SK-N-SH (cell line): ENCODE results near the gene ATP5F1A. TPM values are rescaled to one million over a fixed set of nuclear protein-coding genes. Genes with fewer than 3 reads are reported as not detected.
A peak's percentile ranks its signal among the peaks of the same experiment; 100 is the strongest.

Experiments used
- CTCF ChIA-PET: fragments of 300-600, 350-600 bp; formaldehyde crosslinking; extraction: SDS; loops from one replicate; lab custom pipeline; 2021; lab: Yijun Ruan, JAX
- POLR2A ChIA-PET: fragments of 350-600 bp; sonication (Branson Sonifier 250); formaldehyde crosslinking; extraction: SDS; loops from one replicate; lab custom pipeline; 2020; ENCODE audit warnings: antibody characterized with exemption, inconsistent platforms; lab: Yijun Ruan, JAX
- DNase-seq: peaks from one replicate; pipeline ENCODE4 v3.0.0; 2012
- H2AFZ ChIP-seq: fragments of 200-600 bp; sonication (generic); 2 replicates; pipeline ENCODE4 v1.8.1; 2016; ENCODE audit warnings: antibody characterized with exemption, mild to moderate bottlenecking, low read depth
- H3F3A ChIP-seq: fragments of 200-600 bp; sonication (generic); replicated peaks from 2 replicates; pipeline ENCODE3; 2016; ENCODE audit warnings: antibody characterized with exemption, mild to moderate bottlenecking; ENCODE audit not compliant: insufficient read depth
- H3K27ac ChIP-seq, 2 experiments: fragments of 200-500 bp in 1 of 2; fragments of 200-600 bp in 1 of 2; sonication (Bioruptor generic) in 1 of 2; sonication (generic), shearing (Covaris generic) in 1 of 2; 2 replicates each; pipeline versions ENCODE4 v1.5.1 to v1.6.1; 2014 to 2016; ENCODE audit warnings: low read depth in 2 of 2, inconsistent platforms in 1 of 2, low read length in 1 of 2, mild to moderate bottlenecking in 1 of 2, mixed read lengths in 1 of 2
- H3K27me3 ChIP-seq: fragments of 200-600 bp; sonication (generic), shearing (Covaris generic); 2 replicates; pipeline ENCODE4 v1.6.1; 2016; ENCODE audit warnings: mixed run types; ENCODE audit not compliant: insufficient read depth
- H3K36me3 ChIP-seq, 2 experiments: fragments of 200-500 bp in 1 of 2; fragments of 200-600 bp in 1 of 2; sonication (Bioruptor generic) in 1 of 2; sonication (generic) in 1 of 2; replicated peaks in 1 of 2; 2 replicates each; pipeline versions ENCODE3 to v1.5.1; 2014 to 2016; ENCODE audit warnings: low read length in 1 of 2, mild to moderate bottlenecking in 1 of 2; ENCODE audit not compliant: insufficient read depth in 2 of 2, control insufficient read depth in 1 of 2
- H3K4me1 ChIP-seq, 2 experiments: fragments of 200-500 bp in 1 of 2; fragments of 200-600 bp in 1 of 2; sonication (Bioruptor generic) in 1 of 2; sonication (generic), shearing (Covaris generic) in 1 of 2; 2 replicates each; pipeline versions ENCODE4 v1.5.1 to v1.6.1; 2014 to 2016; ENCODE audit warnings: low read depth in 1 of 2, low read length in 1 of 2, mixed run types in 1 of 2; ENCODE audit not compliant: insufficient read depth in 2 of 2, control insufficient read depth in 1 of 2
- H3K4me2 ChIP-seq: fragments of 200-600 bp; sonication (generic), shearing (Covaris generic); 2 replicates; pipeline ENCODE4 v1.6.1; 2017; ENCODE audit warnings: mixed run types
- H3K4me3 ChIP-seq, 2 experiments: fragments of 200-500 bp in 1 of 2; fragments of 200-600 bp in 1 of 2; sonication (Bioruptor generic) in 1 of 2; sonication (generic), shearing (Covaris generic) in 1 of 2; 2 replicates each; pipeline versions ENCODE4 v1.5.1 to v1.8.1; 2014 to 2016; ENCODE audit warnings: low read depth in 2 of 2, inconsistent platforms in 1 of 2, low read length in 1 of 2, mild to moderate bottlenecking in 1 of 2, mixed read lengths in 1 of 2, moderate library complexity in 1 of 2
- H3K79me2 ChIP-seq: fragments of 200-600 bp; sonication (generic); 2 replicates; pipeline ENCODE4 v1.8.1; 2017; ENCODE audit warnings: mild to moderate bottlenecking; ENCODE audit not compliant: insufficient read depth
- H3K9ac ChIP-seq: fragments of 200-600 bp; sonication (generic); 2 replicates; pipeline ENCODE4 v1.6.1; 2017; ENCODE audit warnings: mixed run types
- H3K9me2 ChIP-seq: fragments of 200-600 bp; sonication (generic); 2 replicates; pipeline ENCODE4 v1.6.1; 2017; ENCODE audit warnings: mixed run types
- H3K9me3 ChIP-seq: fragments of 200-600 bp; sonication (generic); 2 replicates; pipeline ENCODE4 v1.6.1; 2017; ENCODE audit warnings: mixed run types, mild to moderate bottlenecking, moderate library complexity
- H4K20me1 ChIP-seq: fragments of 200-600 bp; sonication (generic); 2 replicates; pipeline ENCODE4 v1.6.1; 2017; ENCODE audit warnings: mild to moderate bottlenecking, mixed run types; ENCODE audit not compliant: insufficient read depth
- CTCF ChIP-seq: fragments of 200-600 bp; sonication (generic); IDR thresholded peaks from 2 replicates; pipeline ENCODE4 v1.6.1; 2017; ENCODE audit warnings: antibody characterized with exemption, mild to moderate bottlenecking, moderate library complexity
- ELF1 ChIP-seq: IDR thresholded peaks from 2 replicates; pipeline ENCODE4 v1.4.0; 2012
- EP300 ChIP-seq, 2 experiments: IDR thresholded peaks; 2 replicates each; pipeline versions ENCODE4 v1.4.0 to v1.6.1; 2012; ENCODE audit warnings: borderline replicate concordance in 1 of 2, low read depth in 1 of 2, low read length in 1 of 2
- EZH2phosphoT487 ChIP-seq: fragments of 200-600 bp; sonication (generic); IDR thresholded peaks from 2 replicates; pipeline ENCODE4 v1.6.1; 2017; ENCODE audit warnings: low read depth, mixed run types, mild to moderate bottlenecking, antibody characterized with exemption, moderate library complexity, borderline replicate concordance
- FOXJ3 ChIP-seq: sonication (generic); formaldehyde crosslinking; IDR thresholded peaks from 2 replicates; pipeline ENCODE4 v1.5.1; 2020; ENCODE audit warnings: mild to moderate bottlenecking, missing genetic modification reagents
- FOXM1 ChIP-seq: IDR thresholded peaks from 2 replicates; pipeline ENCODE4 v1.4.0; 2012; ENCODE audit warnings: low read depth, mild to moderate bottlenecking
- GABPA ChIP-seq: IDR thresholded peaks from 2 replicates; pipeline ENCODE4 v1.4.0; 2012; ENCODE audit warnings: low read depth, mild to moderate bottlenecking
- GATA2 ChIP-seq: sonication (generic); formaldehyde crosslinking; IDR thresholded peaks from 2 replicates; pipeline ENCODE4 v1.5.0; 2020; ENCODE audit warnings: mild to moderate bottlenecking, missing genetic modification reagents
- JUND ChIP-seq: IDR thresholded peaks from 2 replicates; pipeline ENCODE4 v1.4.0; 2012
- MAX ChIP-seq: IDR thresholded peaks from 2 replicates; pipeline ENCODE4 v1.4.0; 2012; ENCODE audit warnings: low read depth
- MEF2A ChIP-seq: IDR thresholded peaks from 2 replicates; pipeline ENCODE4 v1.4.0; 2012; ENCODE audit warnings: low read depth, borderline replicate concordance
- MXI1 ChIP-seq: IDR thresholded peaks from 2 replicates; pipeline ENCODE4 v1.6.1; 2012; ENCODE audit warnings: mild to moderate bottlenecking, low read depth, low read length, improper control_type of control experiment
- NRF1 ChIP-seq: IDR thresholded peaks from 2 replicates; pipeline ENCODE4 v1.6.1; 2012; ENCODE audit warnings: low read depth, mild to moderate bottlenecking, low read length
- PBX3 ChIP-seq: IDR thresholded peaks from 2 replicates; pipeline ENCODE4; 2012
- POLR2AphosphoS5 ChIP-seq: IDR thresholded peaks from 2 replicates; pipeline ENCODE4 v1.6.1; 2012; ENCODE audit warnings: low read depth, low read length
- RAD21 ChIP-seq: IDR thresholded peaks from 2 replicates; pipeline ENCODE4 v1.6.1; 2012; ENCODE audit warnings: mild to moderate bottlenecking, low read length
- RFX5 ChIP-seq: IDR thresholded peaks from 2 replicates; pipeline ENCODE4 v1.6.1; 2012; ENCODE audit warnings: mild to moderate bottlenecking, improper control_type of control experiment, low read length
- SIN3A ChIP-seq: IDR thresholded peaks from 2 replicates; pipeline ENCODE4 v1.6.1; 2012; ENCODE audit warnings: low read depth, mild to moderate bottlenecking, low read length, moderate library complexity, borderline replicate concordance
- SMC3 ChIP-seq: IDR thresholded peaks from 2 replicates; pipeline ENCODE4 v1.6.1; 2012; ENCODE audit warnings: low read depth, low read length, improper control_type of control experiment
- TEAD4 ChIP-seq: IDR thresholded peaks from 2 replicates; pipeline ENCODE4 v1.4.0; 2012; ENCODE audit warnings: mild to moderate bottlenecking, borderline replicate concordance; ENCODE audit not compliant: insufficient read depth
- USF1 ChIP-seq: IDR thresholded peaks from 2 replicates; pipeline ENCODE4 v1.4.0; 2012; ENCODE audit warnings: low read depth, borderline replicate concordance
- USF2 ChIP-seq: fragments of 150-350 bp; IDR thresholded peaks from 2 replicates; pipeline ENCODE4 v1.6.1; 2017; ENCODE audit warnings: antibody characterized with exemption, low read length, low read depth, borderline replicate concordance
- YY1 ChIP-seq: IDR thresholded peaks from 2 replicates; pipeline ENCODE4 v1.4.0; 2012; ENCODE audit warnings: low read depth, mild to moderate bottlenecking
- ZBTB33 ChIP-seq: IDR thresholded peaks from 2 replicates; pipeline ENCODE4 v1.4.0; 2012; ENCODE audit warnings: low read depth, borderline replicate concordance
- WGBS: methylation state at CpG from one replicate; pipeline ENCODE4 v1.1.6; 2017; ENCODE audit warnings: low lambda C conversion rate; 5-methylcytosine and 5-hydroxymethylcytosine counted together
- polyA plus RNA-seq, 3 experiments: library from polyadenylated mRNA; depleted of rRNA; stranded (reverse); fragments of >200 nt; gene quantifications; 2 replicates each; pipeline ENCODE4 v1.2.3, GENCODE V29; 2012

ATP5F1A gene
- polyA plus RNA-seq, 1 of the 3 experiments (the other 2 are of a cell fraction) = 610 TPM

- TF ChIP-seq GATA2 (CRISPR knock-in tag) (no peak), SMC3 (no peak), EZH2phosphoT487 (no peak), PBX3 (no peak), POLR2AphosphoS5 (no peak), NRF1 (no peak)
These were observed 11.3 kb upstream of the ATP5F1A start (continued) for GRCh38 chr18:46109386-46109785.

- H3F3A ChIP-seq = peaks cover 15% of the 10 kb centered on the region
- H3K4me1 ChIP-seq = 0 out of 4 replicates have a peak, but pooled peaks cover 2 to 3% of the 10 kb centered on the region in 2 experiments
- H3K27me3 ChIP-seq = no peaks in the 10 kb centered on the region
- peak within 1 kb of the TSS; percentile 58 to 96 for H3K4me3 ChIP-seq
- peak within 1 kb of the TSS; percentile 85 for H3K9ac ChIP-seq
- H3K9me2 ChIP-seq = no peaks in the 10 kb centered on the region
- ChIA-PET POLR2A (interaction anchor here (0.8 kb wide), 1 partner anchor 47 kb away, joined by 3 read pairs; no protein-coding TSS in a partner anchor), CTCF (interaction anchor here (0.7 to 1.0 kb wide), 3 partner anchors 22 to 153 kb away, joined by 3 read pairs; no protein-coding TSS in a partner anchor)
- peak within 1 kb of the TSS; percentile 92 for H2AFZ ChIP-seq
- H3K79me2 ChIP-seq = peaks cover 33% of the 10 kb centered on the region
- peak within 1 kb of the TSS; percentile 84 for H3K4me2 ChIP-seq
- peak within 1 kb of the TSS; percentile 68 to 78 for H3K27ac ChIP-seq
- H4K20me1 ChIP-seq = no peaks in the 10 kb centered on the region
- H3K36me3 ChIP-seq = peaks cover 6 to 15% of the 10 kb centered on the region in 2 experiments
- no peaks in the 10 kb centered on the region for H3K9me3 ChIP-seq
- DNase-seq = peak; percentile 96
- WGBS = 2% methylated on average over 50 of the region's 57 CpGs
- no peak for TF ChIP-seq RFX5
- peak; percentile 30; the same call in 1 of the 2 replicates for TF ChIP-seq GABPA
- TF ChIP-seq YY1 = no peak; the same call in 1 of the 2 replicates
- TF ChIP-seq MXI1 = peak; percentile 36
- no peak for TF ChIP-seq ZBTB33
- TF ChIP-seq GATA2 (CRISPR knock-in tag) = no peak
- TF ChIP-seq ELF1 = peak; percentile 40; the same call in 1 of the 2 replicates
- TF ChIP-seq NRF1 = no peak; the same call in 1 of the 2 replicates
- TF ChIP-seq EP300 (IDR thresholded peaks at IDR 0.05; ENCODE audit: borderline replicate concordance in 1 of 2, low read depth in 1 of 2, low read length in 1 of 2) = no peak
- TF ChIP-seq FOXM1 = no peak
- no peak for TF ChIP-seq USF1
- no peak for TF ChIP-seq RAD21
- peak; percentile 68; the same call in 1 of the 2 replicates for TF ChIP-seq SIN3A
- TF ChIP-seq MEF2A = no peak
- TF ChIP-seq JUND = no peak
- TF ChIP-seq FOXJ3 (CRISPR knock-in tag) = no peak
- peak; percentile 82 for TF ChIP-seq MAX
- TF ChIP-seq USF2 = no peak
- no peak for TF ChIP-seq TEAD4
- peak; percentile 82 for TF ChIP-seq POLR2AphosphoS5
- no peak for TF ChIP-seq CTCF
These were observed 6.2 kb upstream of the ATP5F1A start, which contains the start of gene HAUS1 for GRCh38 chr18:46104128-46104911. HAUS1 (plus strand) TSS chr18:46104385; CDS start chr18:46104412, 27 bp downstream.
